Left ventricle myocardium superior (tissue), 1 donor: ENCODE data around the gene SLC46A3. TPM values are rescaled to one million over a fixed set of nuclear protein-coding genes. Genes with fewer than 3 reads are reported as not detected.
"Not testable (repeated sequence)": the region's sequence is repeated elsewhere in the genome, so short reads cannot be mapped to it uniquely, and the experiment has no call there.

Experiments used
- ATAC-seq: fragments of 200-7000 bp; cut with Tn5 transposase; one replicate; pipeline ENCODE4 v1.9.1; 2020; ENCODE audit warnings: mild to moderate bottlenecking, moderate library complexity
- DNase-seq: peaks from one replicate; pipeline ENCODE4 v3.0.0-alpha.2; 2020
- intact Hi-C: fragments of 100-400 bp; cut with micrococcal nuclease; formaldehyde crosslinking; loops from one replicate; pipeline ENCODE4 v1.11.0; 2022
- total RNA-seq: library from RNA; stranded (reverse); fragmentation: NEBNext Ultra II Directional; extraction: Animal tissue kit (Norgen Biotek cat#: 25700); gene quantifications from one replicate; pipeline ENCODE4 v1.2.1, GENCODE V29; 2021
- donor health status: DM: no; HTN: yes; CAD: no; lungs with severe emphysema.

Gene SLC46A3
- total RNA-seq, 1 donor from 2014 or later, result 18.1 TPM

DNA sequence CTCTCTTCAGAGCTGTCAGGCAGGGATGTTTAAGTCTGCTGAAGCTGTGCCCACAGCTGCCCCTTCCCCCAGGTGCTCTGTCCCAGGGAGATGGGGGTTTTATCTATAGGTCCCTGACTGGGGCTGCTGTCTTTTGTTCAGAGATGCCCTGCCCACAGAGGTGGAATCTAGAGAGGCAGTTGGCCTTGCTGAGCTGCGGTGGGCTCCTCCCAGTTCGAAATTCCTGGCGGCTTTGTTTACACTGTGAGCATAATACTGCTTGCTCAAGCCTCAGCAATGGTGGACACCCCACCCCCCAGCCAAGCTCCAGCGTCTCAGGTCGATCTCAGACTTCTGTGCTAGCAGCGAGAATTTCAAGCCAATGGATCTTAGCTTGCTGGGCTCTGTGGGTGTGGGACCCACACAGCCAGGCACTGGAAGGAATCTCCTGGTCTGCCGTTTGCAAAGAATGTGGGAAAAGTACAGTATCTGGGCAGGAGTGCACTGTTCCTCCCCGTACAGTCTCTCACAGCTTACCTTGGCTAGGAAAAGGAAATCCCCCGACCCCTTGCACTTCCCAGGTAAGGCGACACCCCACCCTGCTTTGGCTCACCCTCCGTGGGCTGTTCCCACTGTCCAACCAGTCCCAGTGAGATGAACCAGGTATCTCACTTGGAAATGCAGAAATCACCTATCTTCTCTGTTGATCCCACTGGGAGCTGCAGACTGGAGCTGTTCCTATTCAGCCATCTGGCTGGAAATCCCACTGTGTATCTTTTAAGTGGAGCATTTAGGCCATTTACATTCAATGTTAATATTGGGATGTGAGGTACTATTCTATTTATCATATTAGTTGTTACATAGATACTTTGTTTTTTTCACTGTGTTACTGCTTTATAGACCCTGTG is 24.9 kb downstream of the SLC46A3 start:
- DNase-seq, ATAC-seq, intact Hi-C loops: not testable (repeated sequence)

DNA sequence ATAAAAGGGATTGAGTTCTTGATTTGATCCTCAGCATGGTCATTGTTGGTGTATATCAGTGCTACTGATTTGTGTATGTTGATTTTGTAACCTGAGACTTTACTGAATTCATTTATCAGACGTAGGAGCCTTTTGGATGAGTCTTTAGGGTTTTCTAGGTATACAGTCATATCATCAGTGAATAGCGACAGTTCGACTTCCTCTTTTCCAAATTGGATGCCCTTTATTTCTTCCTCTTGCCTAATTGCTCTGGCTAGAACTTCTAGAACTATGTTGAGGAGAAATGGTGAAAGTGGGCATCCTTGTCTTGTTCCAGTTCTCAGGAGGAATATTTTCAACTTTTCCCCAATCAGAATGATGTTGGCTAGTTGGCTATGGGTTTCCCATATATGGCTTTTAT is 32.9 kb downstream of the SLC46A3 start:
- ATAC-seq (no peak), DNase-seq (no peak)
- intact Hi-C loops, result no loop called here

DNA sequence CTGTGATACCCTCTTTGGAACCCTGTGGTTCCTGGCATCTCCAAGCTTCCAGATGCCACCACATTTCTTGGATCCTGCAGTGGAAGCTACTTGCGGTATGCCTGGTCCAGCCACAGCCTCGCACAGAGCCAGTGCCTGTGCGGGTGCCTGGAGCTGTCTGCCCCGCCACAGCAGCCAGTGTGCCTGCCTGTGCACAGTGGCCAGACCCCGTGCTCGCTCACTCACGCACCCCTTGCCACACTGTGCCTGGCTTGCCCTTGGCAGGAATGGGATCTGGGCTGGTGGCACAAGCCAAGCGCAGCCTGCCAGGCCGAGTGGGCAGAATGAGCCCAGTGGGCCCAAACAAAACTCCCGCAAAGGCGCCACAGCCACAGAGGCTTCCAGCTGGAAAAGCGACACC is 33.7 kb downstream of the SLC46A3 start:
- ATAC-seq, result no peak
- intact Hi-C loops, result no loop called here
- no peak for DNase-seq

DNA sequence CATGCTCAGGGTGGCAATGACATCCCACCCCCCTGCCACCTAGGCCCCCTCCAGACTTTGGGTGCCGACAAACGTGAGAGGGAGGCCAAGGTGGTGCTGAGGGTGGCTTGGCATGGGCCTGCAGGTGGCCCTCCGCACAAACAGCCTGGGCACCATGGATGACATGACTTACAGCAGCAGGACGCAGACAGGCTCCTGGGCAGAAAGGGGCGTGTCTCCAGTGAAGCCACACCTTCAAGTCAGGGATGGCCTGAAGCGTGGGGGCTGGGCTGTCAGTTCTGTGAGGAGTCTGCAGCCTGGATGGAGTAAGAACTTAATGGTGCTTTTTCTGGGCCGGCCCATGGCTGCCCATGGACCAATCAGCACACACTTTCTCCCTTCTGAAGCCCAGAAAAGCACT is 34.5 kb downstream of the SLC46A3 start:
- ATAC-seq (no peak), DNase-seq (no peak)

DNA sequence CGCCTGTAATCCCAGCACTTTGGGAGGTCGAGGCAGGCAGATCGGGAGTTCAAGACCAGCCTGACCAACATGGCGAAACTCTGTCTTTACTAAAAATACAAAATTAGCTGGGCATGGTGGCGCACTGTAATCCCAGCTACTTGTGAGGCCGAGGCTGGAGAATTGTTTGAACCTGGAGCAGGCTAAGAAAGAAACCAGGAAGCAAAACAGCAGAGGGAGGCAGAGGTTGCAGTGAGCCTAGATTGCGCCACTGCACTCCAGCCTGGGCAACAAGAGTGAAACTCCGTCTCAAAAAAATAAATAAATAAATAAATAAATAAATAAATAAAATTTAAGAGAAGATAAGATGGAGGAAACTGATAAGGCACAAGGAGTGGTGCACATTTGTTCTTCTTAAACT is 35.6 kb downstream of the SLC46A3 start:
- intact Hi-C loops, DNase-seq, ATAC-seq: not testable (repeated sequence)

More for the DNA sequence above, 34.5 kb downstream of the SLC46A3 start:
- intact Hi-C loops, result no loop called here

DNA sequence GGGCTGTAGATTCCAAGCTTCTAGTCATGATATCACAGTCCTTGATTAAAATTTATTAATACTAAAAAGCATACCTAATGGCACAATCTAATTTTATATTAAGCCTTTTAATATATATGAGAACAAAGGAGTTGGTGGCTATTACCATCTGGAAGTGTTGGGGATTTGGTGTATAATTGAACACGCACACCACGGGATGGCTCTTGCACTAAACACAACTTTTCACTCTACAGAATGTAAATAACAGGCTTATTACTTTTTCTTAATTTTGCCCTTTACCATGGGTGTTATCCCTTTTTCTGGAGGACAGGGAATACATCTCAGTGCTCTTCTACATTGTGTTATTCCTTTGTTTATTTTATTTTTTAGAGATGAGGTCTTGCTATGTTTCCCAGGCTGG is 38.2 kb downstream of the SLC46A3 start:
- ATAC-seq (no peak), DNase-seq (no peak)
- intact Hi-C loops, result no loop called here

DNA sequence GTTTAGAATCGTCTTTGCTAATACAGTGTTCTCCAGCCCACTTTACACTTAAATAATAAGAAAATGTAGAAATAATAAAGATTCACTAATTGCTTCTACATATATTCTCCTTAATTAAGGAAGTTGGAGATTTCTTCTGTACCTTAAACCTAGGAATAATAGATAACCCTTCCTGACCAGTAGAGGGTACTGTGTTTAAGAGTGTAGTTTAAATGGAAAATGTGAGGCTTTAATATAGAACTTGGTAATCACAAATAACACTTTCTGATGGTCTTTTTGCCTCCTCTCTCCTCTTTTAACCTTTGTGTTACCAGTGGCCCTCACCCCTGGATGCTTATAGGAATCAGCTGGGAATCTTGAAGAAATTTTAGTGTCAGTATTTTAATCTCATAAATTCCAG is 39.1 kb downstream of the SLC46A3 start:
- no peak for DNase-seq
- peak; percentile 31 for ATAC-seq
- intact Hi-C loops, result no loop called here

DNA sequence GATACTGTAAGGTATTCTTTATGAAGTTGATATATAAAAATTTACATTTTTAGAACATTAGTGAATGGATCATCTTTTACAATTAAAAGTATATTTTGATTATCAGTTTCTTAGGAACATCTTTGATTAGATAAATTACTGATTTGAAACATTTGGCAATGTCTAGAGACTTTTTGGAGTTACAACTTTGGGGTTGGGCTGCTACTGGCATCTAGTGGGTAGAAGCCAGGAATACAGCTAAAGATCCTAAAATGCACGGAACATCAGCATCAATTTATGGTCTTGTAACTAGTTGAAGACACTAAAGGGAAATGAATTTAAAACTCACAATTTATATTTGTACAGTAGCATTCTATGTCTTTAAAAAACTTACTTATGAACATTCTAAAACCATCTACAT is 40.0 kb downstream of the SLC46A3 start:
- ATAC-seq (no peak), DNase-seq (no peak)
- intact Hi-C loops, result no loop called here

DNA sequence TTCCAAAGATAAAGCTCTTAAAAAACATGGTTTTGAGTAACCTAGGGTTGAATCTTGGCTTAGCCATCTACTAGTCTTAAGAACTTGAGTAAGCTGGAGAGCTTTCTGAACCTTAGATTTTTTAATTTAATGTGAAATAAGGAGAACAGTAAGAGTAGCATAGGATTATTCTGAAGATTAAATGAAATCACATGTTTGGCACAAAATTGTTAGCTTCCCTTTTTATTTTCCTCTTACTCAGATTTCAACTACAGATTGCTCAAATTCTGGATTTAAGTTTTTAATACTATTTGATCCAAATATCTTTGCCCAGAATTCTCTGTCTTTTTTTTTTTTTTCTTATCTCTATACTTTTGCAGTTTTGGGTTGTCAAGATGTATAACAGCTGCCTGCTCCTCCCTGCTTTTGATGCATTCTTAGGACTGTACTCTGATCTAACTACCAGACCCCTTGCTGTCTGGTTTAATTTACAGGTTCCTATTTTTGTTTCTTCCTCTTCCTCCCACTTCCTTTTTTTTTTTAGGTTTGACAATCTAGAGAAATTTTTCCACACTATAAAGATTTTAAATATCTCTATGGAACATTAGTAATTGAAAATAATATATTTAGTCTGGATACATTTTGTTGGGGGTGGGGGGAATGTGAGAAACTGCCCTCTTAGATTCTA is 47.5 kb downstream of the SLC46A3 start:
- intact Hi-C loops, result no loop called here
- ATAC-seq (no peak), DNase-seq (no peak)

DNA sequence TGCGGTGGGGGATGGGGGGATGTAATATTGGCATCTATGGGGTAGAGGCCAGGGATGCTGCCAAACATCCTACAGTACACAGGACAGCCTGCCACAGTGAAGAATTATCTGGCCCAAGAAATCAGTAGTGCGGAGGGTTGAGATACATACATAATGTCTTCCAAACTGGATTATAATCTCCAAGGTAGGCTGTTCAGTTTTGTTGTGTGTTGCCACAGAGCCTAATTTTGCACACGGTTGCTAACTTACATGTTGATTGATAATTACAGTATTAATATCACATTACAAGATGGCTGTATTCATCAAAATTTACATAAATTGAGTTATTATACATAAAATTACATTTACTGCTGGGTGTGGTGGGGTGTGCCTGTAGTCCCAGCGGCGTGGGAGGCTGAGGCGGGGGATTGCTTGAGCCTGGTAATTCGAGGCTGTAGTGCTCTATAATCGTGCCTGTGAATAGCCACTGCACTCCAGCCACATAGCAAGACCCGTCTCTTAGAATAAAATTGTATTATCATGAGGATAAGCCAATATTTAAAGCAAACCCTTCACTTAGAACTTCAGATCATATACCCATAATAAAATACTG is 51.8 kb downstream of the SLC46A3 start:
- ATAC-seq (no peak), DNase-seq (no peak)
- intact Hi-C loops, result no loop called here

DNA sequence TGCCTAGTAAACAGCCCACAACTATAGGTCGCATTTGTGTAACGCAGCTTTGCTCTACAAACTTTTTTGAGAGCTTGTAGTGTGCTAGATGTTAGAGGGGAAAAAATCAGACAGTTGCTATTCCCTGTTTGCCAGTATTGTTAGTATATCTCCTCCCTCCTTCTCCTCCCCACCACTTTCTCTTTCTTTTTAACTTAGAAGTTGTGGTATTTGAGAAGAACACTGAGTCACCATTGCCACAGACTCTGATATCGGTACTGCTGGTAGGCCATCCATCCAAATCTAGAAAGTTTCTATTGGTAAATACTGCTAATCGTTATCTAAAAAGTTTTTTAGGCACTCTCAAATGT is 59.2 kb downstream of the SLC46A3 start:
- DNase-seq (no peak), ATAC-seq (no peak)
- intact Hi-C loops, result no loop called here

DNA sequence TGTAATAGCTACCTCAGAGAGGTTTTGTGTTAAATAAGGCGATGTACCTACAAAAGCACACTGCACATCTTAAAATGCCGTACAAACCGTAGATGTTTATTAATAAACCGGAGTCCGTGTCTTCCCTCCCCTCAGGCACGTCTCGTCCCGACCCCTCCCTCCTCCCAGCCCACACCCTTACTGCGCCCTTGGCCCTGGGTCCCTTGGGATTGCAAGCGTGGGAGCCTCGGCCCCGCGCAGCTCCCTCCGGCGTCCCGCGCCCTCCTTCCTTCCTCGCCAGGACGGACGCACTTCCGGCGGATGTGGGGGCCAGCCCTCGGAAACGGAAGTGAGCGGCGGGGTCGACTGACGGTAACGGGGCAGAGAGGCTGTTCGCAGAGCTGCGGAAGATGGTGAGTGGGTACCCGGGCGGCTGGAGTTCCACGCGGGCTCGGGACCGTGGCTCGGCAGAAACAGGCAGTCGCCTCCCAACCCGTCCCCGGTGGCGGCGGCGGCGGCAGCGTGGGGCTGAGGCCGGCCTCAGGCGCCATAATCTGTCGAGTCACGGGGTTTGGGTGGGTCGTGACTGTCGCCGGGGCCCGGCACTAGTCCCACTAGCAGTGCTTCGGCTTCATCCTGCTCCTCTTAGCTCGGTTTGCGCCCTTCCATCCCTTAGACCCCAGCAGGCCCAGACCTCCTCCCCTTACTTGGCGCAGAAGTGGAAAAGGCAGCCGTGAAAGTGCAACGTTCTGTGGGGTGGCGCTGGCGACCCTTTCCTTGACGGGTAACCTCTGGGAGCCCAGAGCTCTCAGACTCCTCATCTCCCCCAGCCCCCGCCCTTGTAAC is 59.8 kb downstream of the SLC46A3 start, which contains the start of gene POMP:
TSS of gene POMP (plus strand) at position 335 of the 825 bp plus-strand sequence. CDS start at position 390, 55 bp downstream.
- DNase-seq (peak; percentile 96), ATAC-seq (peak; percentile 97)
- intact Hi-C loops, result no loop called here

DNA sequence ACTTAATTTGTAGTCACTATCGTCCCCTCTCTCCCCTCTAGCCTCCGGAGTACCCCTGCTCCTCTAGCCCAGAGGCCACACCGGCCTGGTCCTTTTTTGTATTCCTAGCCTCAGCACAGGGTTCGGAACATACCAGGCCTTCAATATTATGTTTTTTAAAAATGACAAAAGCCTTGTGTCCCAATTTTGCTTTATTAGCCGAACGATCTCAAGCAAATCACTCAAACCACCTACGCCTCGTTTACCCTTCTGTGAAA is 60.3 kb downstream of the SLC46A3 start:
- intact Hi-C loops, result no loop called here
- ATAC-seq (peak; percentile 26), DNase-seq (no peak)

DNA sequence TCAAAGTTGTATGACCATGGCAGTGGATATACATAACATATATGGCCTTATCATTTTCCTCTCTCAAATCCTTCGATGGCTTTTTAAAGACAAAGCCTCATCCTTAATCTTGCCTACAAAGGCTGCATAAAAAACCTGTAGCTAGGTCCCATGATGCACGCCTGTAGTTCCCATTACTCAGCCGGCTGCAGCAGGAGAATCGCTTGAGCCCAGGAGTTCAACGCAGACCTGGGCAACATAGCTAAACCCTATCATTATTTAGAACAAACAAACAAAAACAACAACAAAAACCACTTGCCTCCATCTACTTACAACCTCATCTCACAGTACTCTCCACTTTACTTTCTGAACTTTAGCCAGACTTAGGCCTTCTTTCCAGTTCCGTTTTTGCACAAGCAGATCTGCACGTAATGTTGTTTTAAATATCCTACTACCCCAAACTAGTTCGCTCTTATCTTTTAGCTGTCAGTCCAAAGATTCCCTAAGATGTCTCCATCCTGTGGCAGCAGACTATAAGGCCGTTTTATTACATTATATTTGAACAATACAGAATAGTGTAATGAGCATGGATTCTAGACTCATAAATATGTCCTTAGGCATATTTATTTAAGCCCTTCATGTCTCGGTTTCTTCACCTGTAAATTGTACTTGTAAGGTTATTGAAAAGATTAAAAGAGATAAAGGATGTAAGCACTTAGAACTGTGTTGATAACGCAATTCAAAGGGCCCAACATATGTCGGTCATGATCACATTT is 60.8 kb downstream of the SLC46A3 start:
- ATAC-seq (peak; percentile 6), DNase-seq (no peak)
- intact Hi-C loops, result no loop called here

DNA sequence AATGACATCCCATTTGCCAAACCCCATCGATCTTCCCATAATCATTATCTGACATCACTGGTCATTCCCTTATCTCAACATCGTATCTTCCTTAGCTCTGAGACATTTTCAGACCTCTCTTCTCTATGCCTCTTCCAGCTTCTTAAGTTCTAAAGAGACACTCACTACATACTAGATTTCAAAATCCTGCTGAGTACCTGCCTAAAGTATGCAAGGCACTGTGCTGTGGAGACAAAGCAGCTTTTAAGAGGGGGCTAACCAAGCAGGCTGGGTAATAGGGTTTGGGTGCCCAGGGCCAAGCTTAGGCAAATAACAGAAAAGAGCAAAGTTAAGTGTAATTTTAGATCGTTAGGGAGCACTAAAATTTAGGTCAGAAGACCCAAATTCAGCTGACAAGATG is 63.2 kb downstream of the SLC46A3 start:
- no peak for DNase-seq
- intact Hi-C loops, result no loop called here
- no peak for ATAC-seq

DNA sequence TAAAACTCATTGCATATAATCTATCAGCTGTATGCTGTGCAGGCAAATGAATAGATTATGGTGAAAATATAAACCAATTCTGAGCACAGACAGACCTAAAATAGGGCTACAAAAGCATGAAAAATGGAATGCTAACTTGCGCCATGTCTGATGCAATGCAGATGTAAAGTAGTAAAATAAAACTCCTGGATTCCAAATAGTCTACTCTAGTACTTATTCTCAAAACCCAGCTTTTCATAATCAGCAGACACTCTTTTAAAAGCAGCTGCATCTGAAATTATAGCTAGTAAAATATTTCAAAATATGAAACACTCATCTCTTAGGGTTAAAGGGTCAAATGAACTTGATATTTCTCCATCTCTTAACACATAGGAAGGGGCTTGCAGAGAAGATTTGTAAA is 64.5 kb downstream of the SLC46A3 start:
- ATAC-seq, result no peak
- no peak for DNase-seq
- intact Hi-C loops, result no loop called here

DNA sequence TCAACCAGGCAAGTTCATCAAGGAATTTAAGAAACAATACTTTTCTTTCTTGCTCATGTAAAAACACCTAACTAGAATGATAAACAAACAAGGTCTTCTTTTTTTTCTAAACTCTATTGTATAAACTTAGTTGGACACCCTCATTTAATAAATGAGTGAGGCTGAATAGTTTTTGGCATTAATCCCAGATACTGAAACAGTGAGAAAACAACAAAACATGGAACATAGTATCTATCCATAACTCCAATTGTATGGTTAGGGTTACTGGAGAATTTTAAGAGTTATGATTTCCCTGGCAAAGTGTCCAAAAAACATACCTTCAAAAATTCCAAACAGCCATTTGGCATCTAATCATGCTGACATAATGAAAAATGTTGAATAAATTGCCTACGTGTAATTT is 65.7 kb downstream of the SLC46A3 start:
- intact Hi-C loops, result no loop called here
- DNase-seq, result no peak
- no peak for ATAC-seq

DNA sequence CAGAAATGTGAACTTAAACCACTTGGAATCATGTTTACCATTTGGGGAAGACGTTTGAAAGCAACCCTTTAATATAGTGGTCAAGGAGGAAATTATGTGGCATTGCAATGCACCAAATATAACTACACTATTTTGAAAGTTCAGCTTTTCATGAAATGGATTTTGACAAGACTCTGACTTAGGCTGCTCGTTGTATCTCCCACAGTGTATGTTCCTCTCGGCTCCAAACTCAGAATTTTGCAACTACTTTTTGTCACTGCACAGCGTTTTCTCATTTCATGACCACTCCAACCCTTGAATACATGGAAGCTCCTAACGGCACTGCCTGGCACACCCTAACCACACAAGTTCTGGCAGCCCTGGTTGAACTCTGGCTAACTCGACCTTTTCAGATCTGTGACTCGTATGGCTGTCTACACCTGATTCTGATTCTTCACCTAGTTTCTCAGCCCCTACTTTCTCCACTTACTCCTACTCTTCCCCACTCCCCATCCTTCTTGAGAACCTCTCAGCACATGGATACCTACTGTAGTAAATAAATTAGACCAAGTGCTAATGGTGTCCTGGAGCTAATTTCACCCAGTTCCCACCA is 66.9 kb downstream of the SLC46A3 start:
- DNase-seq (no peak), ATAC-seq (no peak)
- intact Hi-C loops, result no loop called here

DNA sequence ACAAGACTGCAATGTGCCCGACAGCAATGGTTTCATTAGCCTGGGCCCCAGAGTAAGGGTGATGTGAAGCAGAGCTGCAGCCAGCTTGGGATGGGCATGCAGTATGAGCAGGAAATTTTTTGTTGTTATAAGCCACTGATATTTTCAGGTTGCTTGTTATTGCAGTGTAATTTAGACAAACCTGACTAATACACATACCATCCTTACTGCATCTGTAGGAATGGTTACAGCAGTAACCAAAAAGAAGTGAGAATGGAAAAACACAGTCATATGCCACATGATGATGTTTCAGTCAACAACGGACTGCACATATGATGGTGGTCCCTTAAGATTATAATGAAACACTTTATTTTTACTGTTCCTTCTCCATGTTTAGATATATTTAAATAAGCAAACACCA is 68.5 kb downstream of the SLC46A3 start:
- DNase-seq (no peak), ATAC-seq (no peak)
- intact Hi-C loops, result no loop called here
